GM23248 (cell line): ENCODE data around the gene TECTA. TPM values are rescaled to one million over a fixed set of nuclear protein-coding genes. Genes with fewer than 3 reads are reported as not detected.

Experiments used
- DNase-seq: peaks from one replicate; pipeline ENCODE4 v3.0.0-alpha.2; 2015
- H2AFZ ChIP-seq: fragments of 200-600 bp; sonication (generic); 2 replicates; pipeline ENCODE4 v1.6.1; 2016; ENCODE audit warnings: antibody characterized with exemption
- H3F3A ChIP-seq: fragments of 200-600 bp; sonication (generic); 2 replicates; pipeline ENCODE4 v1.6.1; 2016; ENCODE audit warnings: mild to moderate bottlenecking, antibody characterized with exemption, mixed run types; ENCODE audit not compliant: insufficient read depth
- H3K27ac ChIP-seq: fragments of 200-600 bp; sonication (generic); 2 replicates; pipeline ENCODE4 v1.5.1; 2016; ENCODE audit warnings: mild to moderate bottlenecking
- H3K27me3 ChIP-seq: fragments of 200-600 bp; sonication (generic); replicated peaks from 2 replicates; pipeline ENCODE4 v1.6.1; 2016; ENCODE audit warnings: mild to moderate bottlenecking; ENCODE audit not compliant: insufficient read depth
- H3K36me3 ChIP-seq: fragments of 200-600 bp; sonication (generic); 2 replicates; pipeline ENCODE4 v1.6.1; 2016; ENCODE audit warnings: low read depth, mild to moderate bottlenecking
- H3K4me1 ChIP-seq: fragments of 200-600 bp; sonication (generic); 2 replicates; pipeline ENCODE4 v1.6.1; 2016; ENCODE audit warnings: mild to moderate bottlenecking; ENCODE audit not compliant: insufficient read depth
- H3K4me2 ChIP-seq: fragments of 200-600 bp; sonication (generic); one replicate; pipeline ENCODE4 v1.6.1; 2016; ENCODE audit warnings: mild to moderate bottlenecking; ENCODE audit not compliant: unreplicated experiment
- H3K4me3 ChIP-seq: fragments of 200-600 bp; sonication (generic); 2 replicates; pipeline ENCODE4 v1.5.1; 2016; ENCODE audit warnings: mild to moderate bottlenecking
- H3K79me2 ChIP-seq: fragments of 200-600 bp; sonication (generic); 2 replicates; pipeline ENCODE4 v1.6.1; 2016; ENCODE audit warnings: mild to moderate bottlenecking; ENCODE audit not compliant: insufficient read depth
- H3K9ac ChIP-seq: fragments of 200-600 bp; sonication (generic); 2 replicates; pipeline ENCODE4 v1.6.1; 2016; ENCODE audit warnings: mild to moderate bottlenecking
- H3K9me2 ChIP-seq: fragments of 200-600 bp; sonication (generic); 2 replicates; pipeline ENCODE4 v1.6.1; 2016; ENCODE audit warnings: mixed run types, mild to moderate bottlenecking, moderate library complexity; ENCODE audit not compliant: insufficient read depth
- H3K9me3 ChIP-seq: fragments of 200-600 bp; sonication (generic); one replicate; pipeline ENCODE4 v1.6.1; 2017; ENCODE audit warnings: low read depth
- H4K20me1 ChIP-seq: fragments of 200-600 bp; sonication (generic); 2 replicates; pipeline ENCODE4 v1.6.0; 2016; ENCODE audit not compliant: insufficient read depth
- EZH2 ChIP-seq: fragments of 200-600 bp; sonication (generic); IDR thresholded peaks from 2 replicates; pipeline ENCODE4 v1.6.1; 2018; ENCODE audit warnings: antibody characterized with exemption, mild to moderate bottlenecking; ENCODE audit not compliant: insufficient read depth, poor library complexity, severe bottlenecking
- EZH2phosphoT487 ChIP-seq: fragments of 200-600 bp; sonication (generic); IDR thresholded peaks from 2 replicates; pipeline ENCODE4 v1.6.1; 2018; ENCODE audit warnings: antibody characterized with exemption, moderate library complexity, mild to moderate bottlenecking, low read depth; ENCODE audit not compliant: insufficient read depth
- WGBS, 2 experiments: methylation state at CpG; one replicate each; pipeline ENCODE4 v1.1.6; 2015 to 2017; ENCODE audit warnings: low lambda C conversion rate in 2 of 2, low coverage in 1 of 2; ENCODE audit errors: missing lambda C conversion rate in 2 of 2; 5-methylcytosine and 5-hydroxymethylcytosine counted together
- in situ Hi-C: fragments of 300-500 bp; cut with MboI; formaldehyde crosslinking; loops from 2 replicates; pipeline ENCODE4 v1.15.0; 2020
- polyA plus RNA-seq: library from polyadenylated mRNA; unstranded; fragments of >200 nt; fragmentation: Nextera tagmentation; extraction: Ambion mirVana; gene quantifications from 2 replicates; pipeline ENCODE4 v1.2.1, GENCODE V29; 2016
- total RNA-seq: library from RNA; depleted of rRNA; stranded (reverse); fragments of >200 nt; shearing (Covaris generic); gene quantifications from 2 replicates; pipeline ENCODE4 v1.2.3, GENCODE V29; 2014

Gene TECTA
- total and polyA plus RNA-seq, 2 experiments from 2014 or later = under 0.01 to 0.08 TPM

- no peaks in the 10 kb centered on the region for H3K27me3 ChIP-seq
- H3K4me2 ChIP-seq = no peak overlapping the region
- H3K27ac ChIP-seq = no peak overlapping the region
- H3K79me2 ChIP-seq = no peaks in the 10 kb centered on the region
- H3K9me2 ChIP-seq = no peaks in the 10 kb centered on the region
- 61 to 65% methylated on average over 4 of the region's 4 CpGs for WGBS, 2 experiments
- TF ChIP-seq EZH2 = no peak
- no peak for TF ChIP-seq EZH2phosphoT487
- H4K20me1 ChIP-seq = no peaks in the 10 kb centered on the region
- H3F3A ChIP-seq = no peaks in the 10 kb centered on the region
- no peak for DNase-seq
- H3K9ac ChIP-seq = no peak overlapping the region
- H3K4me3 ChIP-seq = no peak overlapping the region
- in situ Hi-C loops = no loop called here
- no peaks in the 10 kb centered on the region for H3K4me1 ChIP-seq
- no peaks in the 10 kb centered on the region for H3K9me3 ChIP-seq
- H3K36me3 ChIP-seq = peaks cover 70% of the 10 kb centered on the region
- no peak overlapping the region for H2AFZ ChIP-seq
These were observed 43.1 kb upstream of the TECTA start for GRCh38 chr11:121057922-121058321.

DNA sequence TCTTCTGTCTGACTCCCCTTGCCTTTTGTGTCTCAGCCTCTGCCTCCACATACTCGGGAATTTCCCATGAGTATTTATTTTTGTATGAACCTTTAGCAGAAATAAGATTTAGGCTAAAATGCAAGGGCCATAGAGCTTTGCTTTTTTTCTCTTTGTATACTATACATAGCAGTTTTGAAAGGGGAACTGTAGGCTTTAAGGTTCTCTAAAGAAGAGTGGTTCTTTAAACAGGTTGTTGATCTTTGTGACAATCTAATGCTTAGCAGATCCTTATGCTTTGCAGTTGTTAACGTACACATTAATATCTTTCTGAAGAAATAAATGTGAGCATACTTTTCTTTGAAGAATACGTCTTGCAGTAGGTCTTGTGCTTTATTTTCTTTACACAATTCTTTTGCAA lies 42.1 kb upstream of the TECTA start:
- no peak for DNase-seq
- H3K9me3 ChIP-seq = no peaks in the 10 kb centered on the region
- peaks cover 64% of the 10 kb centered on the region for H3K36me3 ChIP-seq
- H3K79me2 ChIP-seq = no peaks in the 10 kb centered on the region
- in situ Hi-C loops = no loop called here
- H3K9me2 ChIP-seq = no peaks in the 10 kb centered on the region
- TF ChIP-seq EZH2phosphoT487 (no peak), EZH2 (no peak)
- H3K4me2 ChIP-seq = no peak overlapping the region
- H3K4me1 ChIP-seq = no peaks in the 10 kb centered on the region
- no peaks in the 10 kb centered on the region for H4K20me1 ChIP-seq
- no peak overlapping the region for H3K9ac ChIP-seq
- no peak overlapping the region for H2AFZ ChIP-seq
- no peak overlapping the region for H3K27ac ChIP-seq
- H3F3A ChIP-seq = no peaks in the 10 kb centered on the region
- 81 to 85% methylated on average over 3 of the region's 3 CpGs for WGBS, 2 experiments
- no peaks in the 10 kb centered on the region for H3K27me3 ChIP-seq
- H3K4me3 ChIP-seq = no peak overlapping the region

DNA sequence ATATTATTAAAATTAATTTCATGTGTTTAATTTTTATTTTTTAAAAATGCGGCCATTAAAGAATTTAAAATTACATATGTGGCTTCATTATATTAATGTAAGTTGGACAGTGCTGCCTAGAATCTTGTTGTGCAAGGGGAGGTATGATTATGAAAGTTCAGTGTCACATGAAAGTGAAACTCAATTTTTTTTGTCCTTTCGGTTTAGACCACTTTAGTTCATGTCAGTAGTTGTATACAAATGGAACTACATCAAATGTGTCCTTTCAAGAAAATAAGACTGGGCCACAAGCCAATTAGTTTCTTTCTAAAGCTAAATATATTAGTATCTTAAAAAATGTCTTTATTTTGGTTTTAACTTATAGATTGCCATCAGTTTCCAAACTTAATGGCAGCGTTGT lies 41.4 kb upstream of the TECTA start:
- Histone ChIP-seq H3K4me1 (no peaks in the 10 kb centered on the region), H3K4me3 (no peak overlapping the region), H3K9me3 (no peaks in the 10 kb centered on the region), H3F3A (no peaks in the 10 kb centered on the region), H3K36me3 (peaks cover 58% of the 10 kb centered on the region), H3K79me2 (no peaks in the 10 kb centered on the region), H3K4me2 (no peak overlapping the region), H3K27ac (no peak overlapping the region), H3K27me3 (no peaks in the 10 kb centered on the region), H4K20me1 (no peaks in the 10 kb centered on the region), H3K9ac (no peak overlapping the region), H3K9me2 (no peaks in the 10 kb centered on the region), H2AFZ (no peak overlapping the region)
- WGBS, 2 experiments = 98 to 99% methylated on average over 3 of the region's 3 CpGs
- TF ChIP-seq EZH2 = no peak
- TF ChIP-seq EZH2phosphoT487 = no peak
- DNase-seq = no peak
- in situ Hi-C loops = no loop called here

DNA sequence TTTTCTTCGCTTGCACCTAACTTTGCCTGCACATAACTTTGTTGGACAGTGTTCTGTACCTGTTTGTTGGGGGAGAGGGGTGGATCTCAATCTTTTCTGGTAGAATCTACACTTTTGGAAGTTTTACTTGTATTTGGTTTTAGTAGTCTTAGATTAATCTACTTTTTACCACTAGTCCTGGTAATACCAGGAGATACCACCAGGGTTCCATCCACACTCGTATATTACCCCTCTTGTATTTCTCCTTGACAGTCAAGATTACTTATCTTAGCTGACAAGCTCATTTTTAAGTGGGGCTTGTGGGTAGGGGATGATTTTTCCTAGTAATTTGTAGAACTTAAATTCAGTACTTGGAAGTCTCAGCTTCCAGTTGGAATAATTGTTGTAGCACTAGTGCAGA lies 37.3 kb upstream of the TECTA start:
- Histone ChIP-seq H2AFZ (no peak overlapping the region), H3K4me1 (no peaks in the 10 kb centered on the region), H3K27ac (no peak overlapping the region), H3K4me2 (no peak overlapping the region), H3K79me2 (no peaks in the 10 kb centered on the region), H3K36me3 (peaks cover 31% of the 10 kb centered on the region), H3K9me2 (no peaks in the 10 kb centered on the region), H3K9me3 (no peaks in the 10 kb centered on the region), H3K9ac (no peak overlapping the region), H3K4me3 (no peak overlapping the region), H3F3A (no peaks in the 10 kb centered on the region), H4K20me1 (no peaks in the 10 kb centered on the region), H3K27me3 (no peaks in the 10 kb centered on the region)
- in situ Hi-C loops = no loop called here
- TF ChIP-seq EZH2 (no peak), EZH2phosphoT487 (no peak)
- 92 to 93% methylated on average over 2 of the region's 2 CpGs for WGBS, 2 experiments
- no peak for DNase-seq

DNA sequence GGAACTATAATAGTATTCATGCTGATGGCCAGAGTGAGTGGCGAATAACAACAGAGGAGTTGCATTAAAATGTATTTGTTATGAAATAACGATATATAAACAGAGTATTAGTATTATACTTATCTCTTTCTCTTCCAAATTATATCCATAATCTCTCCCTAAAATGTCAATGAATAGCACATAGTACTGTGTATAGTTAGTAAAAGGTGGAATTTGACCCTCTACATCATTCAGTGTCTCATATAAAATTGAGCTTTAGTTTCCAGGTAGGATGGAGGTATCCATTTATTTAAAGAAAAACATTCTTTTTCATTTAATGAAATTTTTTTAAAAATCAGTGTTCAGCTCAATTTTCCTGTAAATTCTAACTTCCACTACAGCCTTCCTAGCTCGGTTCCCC lies 34.4 kb upstream of the TECTA start:
- no peaks in the 10 kb centered on the region for H3K4me1 ChIP-seq
- 97 to 100% methylated on average over 3 of the region's 3 CpGs for WGBS, 2 experiments
- no peak overlapping the region for H3K4me2 ChIP-seq
- H3K9me3 ChIP-seq = no peaks in the 10 kb centered on the region
- H3F3A ChIP-seq = no peaks in the 10 kb centered on the region
- no peaks in the 10 kb centered on the region for H3K9me2 ChIP-seq
- in situ Hi-C loops = no loop called here
- no peak overlapping the region for H3K4me3 ChIP-seq
- no peaks in the 10 kb centered on the region for H3K79me2 ChIP-seq
- H4K20me1 ChIP-seq = no peaks in the 10 kb centered on the region
- no peak overlapping the region for H3K9ac ChIP-seq
- DNase-seq = no peak
- no peaks in the 10 kb centered on the region for H3K27me3 ChIP-seq
- TF ChIP-seq EZH2phosphoT487 (no peak), EZH2 (no peak)
- no peak overlapping the region for H3K27ac ChIP-seq
- peaks cover 13% of the 10 kb centered on the region for H3K36me3 ChIP-seq
- H2AFZ ChIP-seq = no peak overlapping the region
